AG04449 (cell line): ENCODE measurements around the gene NAA16.

Experiments used
- CTCF ChIA-PET: fragments of 350-600 bp; formaldehyde crosslinking; extraction: SDS; loops from one replicate; lab custom pipeline; 2021; ENCODE audit warnings: antibody characterized with exemption; lab: Yijun Ruan, JAX
- POLR2A ChIA-PET: fragments of 400-600, 350-600 bp; formaldehyde crosslinking; extraction: SDS; loops from one replicate; lab custom pipeline; 2020; ENCODE audit warnings: antibody characterized with exemption, inconsistent platforms; lab: Yijun Ruan, JAX
- DNase-seq: peaks from one replicate; pipeline ENCODE4 v3.0.0-alpha.2; 2010; ENCODE audit warnings: low read depth, low spot score
- H3K4me3 ChIP-seq: 2 replicates; pipeline ENCODE4 v1.5.1; 2011; ENCODE audit warnings: low read depth, mild to moderate bottlenecking, control low read depth, low read length
- TF ChIP-seq, protein P1 (sequence below): IDR thresholded peaks from one replicate; pipeline ENCODE4 v1.5.1; 2011; ENCODE audit warnings: mild to moderate bottlenecking, moderate library complexity, low read length, control low read depth, inconsistent platforms; ENCODE audit not compliant: insufficient read depth; ENCODE audit errors: missing control alignments

Gene NAA16

DNA sequence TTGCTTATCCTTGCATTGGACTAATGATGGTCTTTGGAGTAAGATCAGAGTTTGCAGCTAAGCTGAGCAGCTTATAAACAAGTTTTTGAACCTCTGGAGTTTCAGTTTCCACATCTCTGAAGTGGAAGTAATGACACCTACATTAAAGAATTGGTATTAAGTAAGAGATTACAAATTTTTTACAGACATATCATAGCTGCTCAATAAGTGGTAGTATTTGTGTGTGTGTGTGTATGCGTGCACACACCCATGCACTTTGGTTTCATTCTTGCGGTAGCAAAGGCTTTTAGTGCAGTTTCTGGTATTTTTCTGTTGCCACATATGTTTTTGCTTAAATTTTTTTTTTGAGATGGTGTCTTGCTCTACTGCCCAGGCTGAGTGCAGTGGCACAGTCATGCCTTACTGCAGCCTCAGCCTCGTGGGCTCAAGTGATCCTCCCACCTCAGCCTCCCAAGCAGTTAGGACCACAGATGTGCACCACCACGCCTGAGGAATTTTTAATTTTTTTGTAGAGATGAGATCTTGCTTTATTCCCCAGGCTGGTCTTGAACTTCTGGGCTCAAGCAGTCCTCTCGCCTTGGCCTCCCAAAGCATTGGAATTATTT lies 4.5 kb downstream of the NAA16 start:
- no peak overlapping the region for H3K4me3 ChIP-seq
- ChIA-PET CTCF (interaction anchor here (1.1 kb wide), 1 partner anchor 262 kb away, joined by 3 read pairs; no protein-coding TSS in a partner anchor), POLR2A (no interaction called here)
- no peak for DNase-seq
- TF ChIP-seq, protein P1, sequence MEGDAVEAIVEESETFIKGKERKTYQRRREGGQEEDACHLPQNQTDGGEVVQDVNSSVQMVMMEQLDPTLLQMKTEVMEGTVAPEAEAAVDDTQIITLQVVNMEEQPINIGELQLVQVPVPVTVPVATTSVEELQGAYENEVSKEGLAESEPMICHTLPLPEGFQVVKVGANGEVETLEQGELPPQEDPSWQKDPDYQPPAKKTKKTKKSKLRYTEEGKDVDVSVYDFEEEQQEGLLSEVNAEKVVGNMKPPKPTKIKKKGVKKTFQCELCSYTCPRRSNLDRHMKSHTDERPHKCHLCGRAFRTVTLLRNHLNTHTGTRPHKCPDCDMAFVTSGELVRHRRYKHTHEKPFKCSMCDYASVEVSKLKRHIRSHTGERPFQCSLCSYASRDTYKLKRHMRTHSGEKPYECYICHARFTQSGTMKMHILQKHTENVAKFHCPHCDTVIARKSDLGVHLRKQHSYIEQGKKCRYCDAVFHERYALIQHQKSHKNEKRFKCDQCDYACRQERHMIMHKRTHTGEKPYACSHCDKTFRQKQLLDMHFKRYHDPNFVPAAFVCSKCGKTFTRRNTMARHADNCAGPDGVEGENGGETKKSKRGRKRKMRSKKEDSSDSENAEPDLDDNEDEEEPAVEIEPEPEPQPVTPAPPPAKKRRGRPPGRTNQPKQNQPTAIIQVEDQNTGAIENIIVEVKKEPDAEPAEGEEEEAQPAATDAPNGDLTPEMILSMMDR: no peak

DNA sequence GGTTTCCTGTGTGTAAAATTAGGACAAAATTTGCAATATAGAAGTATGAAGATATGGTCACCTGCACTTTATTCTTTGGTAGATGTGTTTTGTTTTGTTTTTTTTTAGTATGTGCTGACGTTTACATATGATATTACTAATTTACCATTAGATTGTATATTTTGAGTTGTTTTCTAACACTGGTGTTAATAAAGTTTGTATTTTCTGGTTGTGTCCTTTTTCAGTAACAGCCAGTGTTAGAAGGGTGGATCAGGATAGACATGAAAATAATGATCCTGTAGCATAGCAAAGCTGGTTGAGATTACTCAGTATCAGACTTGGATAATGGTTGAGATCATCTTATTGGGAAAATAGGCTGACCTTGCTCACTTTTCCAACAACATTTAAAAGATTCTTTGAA lies 6.2 kb downstream of the NAA16 start:
- TF ChIP-seq, protein P1: no peak
- POLR2A ChIA-PET: no interaction called here
- CTCF ChIA-PET: interaction anchor here (2.3 kb wide), 1 partner anchor 12 kb away, joined by 7 read pairs; no protein-coding TSS in a partner anchor
- H3K4me3 ChIP-seq: no peak overlapping the region
- DNase-seq: no peak

DNA sequence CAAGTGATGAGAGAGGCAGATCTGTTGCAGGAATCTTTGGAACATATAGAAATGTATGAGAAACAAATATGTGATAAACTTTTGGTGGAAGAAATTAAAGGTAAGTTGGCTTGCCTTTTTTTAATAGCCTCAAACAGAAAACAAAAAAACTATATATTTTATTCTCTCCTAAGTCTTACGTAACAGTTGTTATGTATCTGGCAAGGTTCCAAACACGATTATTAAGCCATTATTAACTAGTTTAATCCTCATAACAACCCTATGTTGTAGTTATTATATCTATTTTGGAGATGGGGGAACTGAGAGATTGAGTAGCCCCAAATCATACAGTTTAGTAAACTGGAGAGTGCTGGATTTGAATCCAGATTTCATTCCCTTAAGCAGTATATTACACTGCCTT lies 14.7 kb downstream of the NAA16 start:
- H3K4me3 ChIP-seq: no peak overlapping the region
- POLR2A ChIA-PET: no interaction called here
- TF ChIP-seq, protein P1: no peak
- DNase-seq: no peak
- CTCF ChIA-PET: no interaction called here

DNA sequence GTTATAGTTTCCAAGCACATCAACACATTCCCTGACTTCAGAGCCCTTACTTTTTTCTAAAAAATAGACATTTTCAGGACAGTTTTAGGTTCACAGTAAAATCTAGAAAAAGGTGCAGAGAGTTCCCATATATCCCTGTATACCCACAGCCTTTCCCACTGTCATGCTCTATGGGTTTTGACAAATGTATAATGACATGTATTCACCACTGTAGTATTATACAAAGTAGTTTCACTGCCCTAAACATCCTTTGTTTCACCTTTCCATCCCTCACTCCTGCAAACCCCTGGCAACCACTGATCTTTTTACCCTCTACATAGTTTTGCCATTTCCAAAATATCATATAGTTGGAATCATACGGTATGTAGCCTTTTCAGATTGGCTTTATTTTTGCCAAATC lies 15.6 kb downstream of the NAA16 start:
- POLR2A ChIA-PET: interaction anchor here (0.6 kb wide), 1 partner anchor 19 kb away, joined by 5 read pairs; no protein-coding TSS in a partner anchor
- no peak overlapping the region for H3K4me3 ChIP-seq
- CTCF ChIA-PET: no interaction called here
- DNase-seq: no peak
- TF ChIP-seq, protein P1: no peak

DNA sequence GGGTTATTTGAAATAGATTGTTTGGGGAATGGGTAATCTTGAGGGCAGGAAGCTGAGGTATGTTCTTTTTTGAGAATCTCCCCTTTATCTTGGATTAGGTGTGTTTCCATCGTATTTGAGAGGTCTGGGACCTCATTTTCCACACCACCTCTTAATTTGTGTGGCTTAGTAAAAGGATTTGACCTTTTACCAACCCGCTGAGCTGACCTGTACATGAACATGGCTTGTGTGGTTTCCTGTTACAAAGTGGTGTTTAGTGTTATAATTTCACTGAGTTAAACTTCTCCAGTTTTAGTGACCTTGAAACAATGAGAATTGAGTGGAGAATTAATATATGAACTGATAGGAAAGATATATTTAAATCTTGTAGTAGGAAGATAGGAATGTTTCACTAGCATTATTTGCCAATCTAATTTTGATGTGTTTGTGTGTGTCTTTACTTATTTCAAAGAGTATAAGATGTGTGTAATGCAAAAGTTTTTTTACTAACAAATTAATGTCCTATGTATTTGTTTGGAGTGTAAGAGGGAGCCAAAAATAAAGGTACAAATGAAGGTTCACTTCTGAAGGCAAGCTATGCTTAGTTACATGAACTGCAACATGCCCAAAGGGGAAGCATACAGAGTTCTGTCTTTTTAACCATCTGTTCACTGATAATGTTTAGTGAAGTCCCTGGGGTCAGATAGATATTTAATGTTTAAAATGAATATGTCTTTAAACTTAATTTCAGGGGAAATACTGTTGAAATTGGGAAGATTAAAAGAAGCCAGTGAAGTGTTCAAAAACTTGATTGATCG lies 17.1 kb downstream of the NAA16 start:
- no peak overlapping the region for H3K4me3 ChIP-seq
- CTCF ChIA-PET: no interaction called here
- POLR2A ChIA-PET: no interaction called here
- TF ChIP-seq, protein P1: no peak
- DNase-seq: no peak

DNA sequence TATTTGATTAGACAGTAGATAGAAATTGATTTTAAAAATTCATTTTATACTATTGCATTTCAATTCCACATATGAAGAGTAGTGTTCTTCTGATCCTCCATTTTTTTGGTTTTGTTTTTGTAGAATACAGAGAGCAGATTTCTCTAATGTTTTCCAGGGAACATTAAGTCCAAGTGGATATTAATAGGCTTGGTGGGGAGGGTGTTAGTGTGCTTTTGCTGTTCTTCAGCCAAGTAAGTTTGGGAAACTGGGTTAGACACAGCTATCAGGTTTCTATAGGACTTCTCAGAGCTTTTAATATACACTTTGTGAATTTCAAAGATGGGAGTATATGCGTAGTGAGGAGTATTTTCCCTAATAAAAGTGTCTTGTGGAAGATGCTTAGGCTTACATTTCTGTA lies 21.8 kb downstream of the NAA16 start:
- no peak overlapping the region for H3K4me3 ChIP-seq
- POLR2A ChIA-PET: no interaction called here
- DNase-seq: no peak
- CTCF ChIA-PET: interaction anchor here (1.2 to 1.4 kb wide), 5 partner anchors 9 to 320 kb away, joined by 3 to 4 read pairs (median 3); no protein-coding TSS in a partner anchor
- TF ChIP-seq, protein P1: no peak
